K562 (cell line): ENCODE data around the gene RDH5. TPM values are rescaled to one million over a fixed set of nuclear protein-coding genes. Genes with fewer than 3 reads are reported as not detected.

Source experiments
- ATAC-seq: fragments of 200-7000 bp; cut with Tn5 transposase; 3 replicates; pipeline ENCODE4 v1.9.1; 2020; ENCODE audit warnings: moderate library complexity
- BruUV-seq: library from RNA; stranded (reverse); fragments of 400-500 nt; replicated peaks from 2 replicates; lab custom pipeline; 2021; lab: Mats Ljungman, UMichigan
- CTCF ChIA-PET: fragments of 300-600 bp; formaldehyde crosslinking; extraction: SDS; loops from one replicate; lab custom pipeline; 2021; ENCODE audit warnings: low intra/inter-chr PET ratio; lab: Yijun Ruan, JAX
- POLR2A ChIA-PET: fragments of 300-600, 350-650 bp; sonication (Branson Sonifier 250); formaldehyde crosslinking; extraction: SDS; loops from one replicate; lab custom pipeline; 2021; ENCODE audit warnings: antibody characterized with exemption, inconsistent platforms; lab: Yijun Ruan, JAX
- DNase-seq, 4 experiments: peaks; one replicate each; pipeline versions ENCODE4 v3.0.0 to v3.0.0-alpha.2; 2011 to 2018; ENCODE audit warnings: low spot score in 3 of 4, mixed read lengths in 3 of 4; ENCODE audit errors: extremely low read depth in 1 of 4
- FAIRE-seq: peaks from 2 replicates; lab custom pipeline; 2011; peaks lifted over from hg19 to GRCh38; lab: Jason Lieb, UNC
- H2AFZ ChIP-seq: 2 replicates; pipeline ENCODE4 v1.6.0; 2011; ENCODE audit warnings: low read depth, low read length, control low read depth, inconsistent platforms
- H3K27ac ChIP-seq: fragments of 200-600 bp; 3 replicates; pipeline ENCODE4 v1.8.0; 2011; ENCODE audit warnings: low read depth, mild to moderate bottlenecking, control low read depth, inconsistent platforms, low read length, moderate library complexity, mixed read lengths; ENCODE audit errors: extremely low read depth
- H3K27me3 ChIP-seq, 2 experiments: fragments of 300-600 bp in 1 of 2; 2 replicates in 1 of 2; 3 replicates in 1 of 2; pipeline versions ENCODE4 v1.6.0 to v1.8.0; 2011; ENCODE audit warnings: inconsistent platforms in 2 of 2, low read length in 2 of 2, mild to moderate bottlenecking in 1 of 2, mixed read lengths in 1 of 2, moderate library complexity in 1 of 2; ENCODE audit not compliant: control insufficient read depth in 2 of 2, insufficient read depth in 2 of 2
- H3K36me3 ChIP-seq: fragments of 300-600 bp; 3 replicates; pipeline ENCODE4 v1.8.0; 2011; ENCODE audit warnings: mild to moderate bottlenecking, low read length, inconsistent platforms; ENCODE audit not compliant: control insufficient read depth, insufficient read depth
- H3K4me1 ChIP-seq, 2 experiments: fragments of 200-600 bp in 1 of 2; replicated peaks in 1 of 2; 2 replicates in 1 of 2; 3 replicates in 1 of 2; pipeline versions ENCODE4 v1.5.1 to v1.8.0; 2011; ENCODE audit warnings: inconsistent platforms in 2 of 2, low read length in 2 of 2, mild to moderate bottlenecking in 1 of 2, mixed read lengths in 1 of 2, moderate library complexity in 1 of 2; ENCODE audit not compliant: control insufficient read depth in 2 of 2, insufficient read depth in 2 of 2
- H3K4me2 ChIP-seq: 2 replicates; pipeline ENCODE4 v1.6.1; 2011; ENCODE audit warnings: low read length, control low read depth, inconsistent platforms, mixed read lengths; ENCODE audit not compliant: insufficient read depth
- H3K4me3 ChIP-seq: fragments of 200-600 bp; sonication (generic), shearing (Covaris generic); 2 replicates; pipeline ENCODE4 v1.5.1; 2016; ENCODE audit warnings: control low read depth, inconsistent platforms
- H3K79me2 ChIP-seq: fragments of 200-600 bp; 3 replicates; pipeline ENCODE4 v1.8.0; 2011; ENCODE audit warnings: low read length, inconsistent platforms; ENCODE audit not compliant: control insufficient read depth, insufficient read depth
- H3K9ac ChIP-seq, 2 experiments: 2 replicates each; pipeline versions ENCODE4 v1.6.0 to v1.6.1; 2011; ENCODE audit warnings: low read depth in 2 of 2, low read length in 2 of 2, control low read depth in 1 of 2, inconsistent platforms in 1 of 2, mild to moderate bottlenecking in 1 of 2, mixed read lengths in 1 of 2; ENCODE audit not compliant: insufficient read depth in 1 of 2
- H3K9me1 ChIP-seq: one replicate; pipeline ENCODE4 v1.6.0; 2011; ENCODE audit warnings: inconsistent platforms, mild to moderate bottlenecking, low read length, moderate library complexity; ENCODE audit not compliant: control insufficient read depth, insufficient read depth
- H3K9me3 ChIP-seq: replicated peaks from 2 replicates; pipeline ENCODE4 v1.5.1; 2011; ENCODE audit warnings: low read depth, low read length, inconsistent platforms; ENCODE audit not compliant: control insufficient read depth, insufficient read depth
- H4K20me1 ChIP-seq: replicated peaks from 2 replicates; pipeline ENCODE4 v1.6.1; 2011; ENCODE audit warnings: low read length, inconsistent platforms, mixed read lengths; ENCODE audit not compliant: control insufficient read depth, insufficient read depth
- ATF1 ChIP-seq, 2 experiments: fragments of 450-650 bp in 1 of 2; IDR thresholded peaks; 2 replicates each; pipeline ENCODE4 v1.6.1; 2016; ENCODE audit warnings: missing compliant biosample characterization in 1 of 2, missing genetic modification characterization in 1 of 2
- CSDE1 ChIP-seq, 2 experiments: fragments of 450-650 bp; IDR thresholded peaks; 2 replicates each; pipeline ENCODE4 v1.6.1; 2016; ENCODE audit warnings: mild to moderate bottlenecking in 1 of 2
- FOXM1 ChIP-seq, 2 experiments: fragments of 450-650 bp in 1 of 2; sonication (generic) in 1 of 2; formaldehyde crosslinking in 1 of 2; IDR thresholded peaks; 2 replicates each; pipeline versions ENCODE4 v1.6.1 to v1.9.0; 2017 to 2022; ENCODE audit warnings: low read depth in 2 of 2, mild to moderate bottlenecking in 2 of 2, missing genetic modification reagents in 1 of 2, moderate library complexity in 1 of 2
- MAX ChIP-seq: sonication (generic); formaldehyde crosslinking; IDR thresholded peaks from 2 replicates; pipeline ENCODE4 v1.9.0; 2022; ENCODE audit warnings: mild to moderate bottlenecking, missing genetic modification reagents
- MCM7 ChIP-seq, 2 experiments: fragments of 450-650 bp; IDR thresholded peaks; 2 replicates each; pipeline ENCODE4 v1.6.1; 2016 to 2018
- MTA3 ChIP-seq: fragments of 450-650 bp; formaldehyde crosslinking; IDR thresholded peaks from 2 replicates; pipeline ENCODE4 v1.6.1; 2017; ENCODE audit warnings: mild to moderate bottlenecking, borderline replicate concordance
- NCOA1 ChIP-seq: fragments of 450-650 bp; IDR thresholded peaks from 2 replicates; pipeline ENCODE4 v1.6.1; 2016; ENCODE audit warnings: low read depth
- PURB ChIP-seq: sonication (generic); formaldehyde crosslinking; IDR thresholded peaks from 2 replicates; pipeline ENCODE4 v1.9.0; 2021; ENCODE audit warnings: low read depth, mild to moderate bottlenecking, missing genetic modification reagents
- RBM25 ChIP-seq: fragments of 200-400 bp; formaldehyde crosslinking; IDR thresholded peaks from 2 replicates; pipeline ENCODE4 v1.6.1; 2018; ENCODE audit warnings: low read length, low read depth, moderate library complexity; ENCODE audit not compliant: severe bottlenecking
- SAFB2 ChIP-seq: fragments of 200-400 bp; formaldehyde crosslinking; IDR thresholded peaks from 2 replicates; pipeline ENCODE4 v1.6.1; 2018; ENCODE audit warnings: borderline replicate concordance, low read length, low read depth, moderate library complexity; ENCODE audit not compliant: severe bottlenecking
- TGIF2 ChIP-seq: sonication (generic); formaldehyde crosslinking; IDR thresholded peaks from 2 replicates; pipeline ENCODE4 v1.8.1; 2022; ENCODE audit warnings: mild to moderate bottlenecking, missing genetic modification reagents, moderate library complexity
- U2AF2 ChIP-seq: fragments of 200-400 bp; formaldehyde crosslinking; optimal IDR thresholded peaks from 2 replicates; pipeline ENCODE3; 2017; ENCODE audit warnings: low read depth, mild to moderate bottlenecking, low read length
- ZNF354B ChIP-seq: fragments of 250-450 bp; sonication (Bioruptor Pico); IDR thresholded peaks from 2 replicates; pipeline ENCODE4 v1.4.0; 2020
- ZNF764 ChIP-seq: fragments of 250-450 bp; sonication (Bioruptor Pico); IDR thresholded peaks from 2 replicates; pipeline ENCODE4 v1.4.0; 2020; ENCODE audit warnings: low read depth, mild to moderate bottlenecking, moderate library complexity
- ZNF785 ChIP-seq: fragments of 250-450 bp; sonication (Bioruptor Pico); IDR thresholded peaks from 2 replicates; pipeline ENCODE4 v1.4.0; 2020; ENCODE audit warnings: mild to moderate bottlenecking
- WGBS: fragments of 100-300 bp; shearing (Covaris generic); methylation state at CpG from one replicate; pipeline ENCODE4 v1.1.6; 2016; ENCODE audit warnings: low coverage, mixed read lengths; ENCODE audit not compliant: insufficient coverage; ENCODE audit errors: missing lambda C conversion rate; 5-methylcytosine and 5-hydroxymethylcytosine counted together
- in situ Hi-C: fragments of 300-500 bp; cut with MboI; formaldehyde crosslinking; loops from 4 replicates; pipeline ENCODE4 v1.15.0; 2018; ENCODE audit warnings: inconsistent platforms, mixed read lengths
- intact Hi-C: fragments of 100-400 bp; cut with micrococcal nuclease; formaldehyde crosslinking; loops from 2 replicates; pipeline ENCODE4 v1.14.2; 2022
- polyA plus RNA-seq, 8 experiments: library from polyadenylated mRNA; depleted of rRNA in 4 of 8; stranded (reverse) in 5 of 8; unstranded in 3 of 8; fragments of >200 nt; fragmentation: Nextera tagmentation in 2 of 8; fragmentation: Illumina TruSeq in 1 of 8; extraction: Ambion mirVana in 2 of 8; extraction: Trizol in 1 of 8; gene quantifications; 2 replicates each; pipeline versions ENCODE4 v1.2.1 to v1.2.3, GENCODE V29; 2011 to 2014; ENCODE audit warnings: inconsistent platforms in 1 of 8, missing spikeins in 1 of 8
- total RNA-seq, 7 experiments: library from RNA; depleted of rRNA in 6 of 7; stranded (reverse); fragments of >200 nt in 6 of 7; fragmentation: Illumina TruSeq in 2 of 7; extraction: Trizol in 2 of 7; gene quantifications; 2 replicates each; pipeline versions ENCODE4 v1.2.1 to v1.2.3, GENCODE V29; 2011 to 2021; ENCODE audit warnings: low replicate concordance in 1 of 7
- TF ChIP-seq, protein P1 (sequence below): sonication (generic); formaldehyde crosslinking; IDR thresholded peaks from 2 replicates; pipeline ENCODE4 v1.8.1; 2022; ENCODE audit warnings: missing genetic modification reagents
- TF ChIP-seq, protein P2 (sequence below): sonication (generic); formaldehyde crosslinking; IDR thresholded peaks from 2 replicates; pipeline ENCODE4 v1.8.1; 2022; ENCODE audit warnings: missing genetic modification reagents

The RDH5 gene
- total and polyA plus RNA-seq, 9 of the 15 experiments (the other 6 are each of a cell fraction or from before 2014, with no cell fraction given), result 0.28 to 2.0 (median 1.1) TPM; not detected in 1

DNA sequence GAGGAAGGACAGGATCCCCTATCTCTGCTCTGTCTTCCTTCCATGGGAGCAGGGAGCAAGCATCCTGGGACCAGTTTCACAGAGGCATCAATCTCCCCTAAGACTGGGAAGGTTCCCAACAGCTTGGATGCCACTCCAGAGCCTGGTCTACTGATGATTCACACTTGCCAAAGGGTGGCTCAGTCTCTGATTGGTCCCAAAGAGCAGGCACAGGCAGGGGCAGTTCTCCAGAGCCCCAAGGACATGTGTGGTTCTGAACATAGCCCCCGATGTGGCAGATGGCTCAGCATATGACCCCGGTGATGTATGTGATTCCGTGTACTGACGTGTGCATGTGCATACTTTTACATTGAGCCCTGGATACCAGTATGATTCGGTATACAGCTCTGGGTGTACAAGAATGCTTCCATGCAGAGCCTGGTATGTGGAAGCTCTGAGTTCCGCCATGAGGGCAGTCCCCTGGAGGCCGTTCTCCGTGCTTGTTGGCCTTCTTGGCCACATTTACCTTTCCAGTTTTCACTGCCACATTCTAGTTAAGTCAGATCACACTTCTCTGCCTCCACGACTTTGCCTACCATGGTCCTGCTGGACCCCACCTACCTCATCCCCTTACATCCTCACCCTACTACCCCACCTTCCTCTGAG is 33.7 kb upstream of the RDH5 start:
- in situ Hi-C loops, result no loop called here
- ChIA-PET CTCF (no interaction called here), POLR2A (interaction anchor here (1.1 kb wide), 1 partner anchor 17 kb away, joined by 3 read pairs; no protein-coding TSS in a partner anchor)
- no peak for FAIRE-seq
- WGBS, result 2% methylated on average over 9 of the region's 9 CpGs
- Histone ChIP-seq H4K20me1 (no peaks in the 10 kb centered on the region), H2AFZ (no peak overlapping the region), H3K4me2 (no peak overlapping the region), H3K9me1 (no peaks in the 10 kb centered on the region), H3K27me3 (peaks cover 38 to 54% of the 10 kb centered on the region in 2 experiments), H3K4me1 (peaks cover 0 to 7% of the 10 kb centered on the region in 2 experiments; a peak in 2 of 5 replicates), H3K36me3 (no peaks in the 10 kb centered on the region), H3K9me3 (no peaks in the 10 kb centered on the region), H3K4me3 (no peak overlapping the region), H3K27ac (no peak overlapping the region), H3K79me2 (no peaks in the 10 kb centered on the region), H3K9ac (no peak overlapping the region; a peak in 1 of 4 replicates)
- intact Hi-C loops, result no loop called here
- no peak for ATAC-seq
- no peak for DNase-seq
- no TSS peak for BruUV-seq
- TF ChIP-seq MCM7 (IDR thresholded peaks at IDR 0.05) (no peak), ZNF785 (CRISPR knock-in tag) (no peak), U2AF2 (no peak), CSDE1 (IDR thresholded peaks at IDR 0.05) (no peak), SAFB2 (no peak), RBM25 (no peak), MAX (no peak), PURB (CRISPR knock-in tag) (no peak), ZNF354B (CRISPR knock-in tag) (no peak), ZNF764 (CRISPR knock-in tag) (no peak), ATF1 (CRISPR knock-in tag; IDR thresholded peaks at IDR 0.05) (no peak), ATF1 (tag; IDR thresholded peaks at IDR 0.05) (no peak), MTA3 (no peak), NCOA1 (no peak), FOXM1 (IDR thresholded peaks at IDR 0.05; ENCODE audit: low read depth) (no peak), FOXM1 (CRISPR knock-in tag; IDR thresholded peaks at IDR 0.05; ENCODE audit: low read depth) (no peak), TGIF2 (CRISPR knock-in tag) (no peak)
- TF ChIP-seq, protein P1, sequence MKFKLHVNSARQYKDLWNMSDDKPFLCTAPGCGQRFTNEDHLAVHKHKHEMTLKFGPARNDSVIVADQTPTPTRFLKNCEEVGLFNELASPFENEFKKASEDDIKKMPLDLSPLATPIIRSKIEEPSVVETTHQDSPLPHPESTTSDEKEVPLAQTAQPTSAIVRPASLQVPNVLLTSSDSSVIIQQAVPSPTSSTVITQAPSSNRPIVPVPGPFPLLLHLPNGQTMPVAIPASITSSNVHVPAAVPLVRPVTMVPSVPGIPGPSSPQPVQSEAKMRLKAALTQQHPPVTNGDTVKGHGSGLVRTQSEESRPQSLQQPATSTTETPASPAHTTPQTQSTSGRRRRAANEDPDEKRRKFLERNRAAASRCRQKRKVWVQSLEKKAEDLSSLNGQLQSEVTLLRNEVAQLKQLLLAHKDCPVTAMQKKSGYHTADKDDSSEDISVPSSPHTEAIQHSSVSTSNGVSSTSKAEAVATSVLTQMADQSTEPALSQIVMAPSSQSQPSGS (CRISPR knock-in tag), result no peak
- TF ChIP-seq, protein P2, sequence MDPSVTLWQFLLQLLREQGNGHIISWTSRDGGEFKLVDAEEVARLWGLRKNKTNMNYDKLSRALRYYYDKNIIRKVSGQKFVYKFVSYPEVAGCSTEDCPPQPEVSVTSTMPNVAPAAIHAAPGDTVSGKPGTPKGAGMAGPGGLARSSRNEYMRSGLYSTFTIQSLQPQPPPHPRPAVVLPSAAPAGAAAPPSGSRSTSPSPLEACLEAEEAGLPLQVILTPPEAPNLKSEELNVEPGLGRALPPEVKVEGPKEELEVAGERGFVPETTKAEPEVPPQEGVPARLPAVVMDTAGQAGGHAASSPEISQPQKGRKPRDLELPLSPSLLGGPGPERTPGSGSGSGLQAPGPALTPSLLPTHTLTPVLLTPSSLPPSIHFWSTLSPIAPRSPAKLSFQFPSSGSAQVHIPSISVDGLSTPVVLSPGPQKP (CRISPR knock-in tag), result no peak
